Adrenal gland (tissue), 12 donors: ENCODE results near the gene RASGRF2. TPM values are rescaled to one million over a fixed set of nuclear protein-coding genes. Genes with fewer than 3 reads are reported as not detected.

Experiments used
- DNase-seq, 7 donors: peaks; one replicate each; pipeline ENCODE4 v3.0.0-alpha.2; 2019 to 2020
- H3K27ac ChIP-seq, 5 donors: fragments of 200-600 bp; sonication (generic) in 4 of 5; 1 replicate in 3 of 5; 2 replicates in 2 of 5; pipeline versions ENCODE4 v1.5.1 to v1.8.0; 2016 to 2020; ENCODE audit warnings: mild to moderate bottlenecking in 1 of 5
- H3K27me3 ChIP-seq: fragments of 200-600 bp; 2 replicates; pipeline ENCODE4 v1.8.0; 2021
- H3K36me3 ChIP-seq, 2 donors: fragments of 200-600 bp; replicated peaks in 1 of 2; 1 replicate in 1 of 2; 2 replicates in 1 of 2; pipeline versions ENCODE4 v1.5.1 to v1.8.0; 2018 to 2022
- H3K4me1 ChIP-seq, 2 donors: fragments of 200-600 bp; replicated peaks in 1 of 2; 1 replicate in 1 of 2; 2 replicates in 1 of 2; pipeline versions ENCODE4 v1.5.1 to v1.8.0; 2018 to 2021
- H3K4me3 ChIP-seq, 4 donors: fragments of 200-600 bp; sonication (generic) in 3 of 4; one replicate each; pipeline ENCODE4 v1.5.1; 2016 to 2018
- H3K9me3 ChIP-seq, 3 donors: fragments of 200-600 bp; sonication (generic) in 1 of 3; replicated peaks in 1 of 3; 1 replicate in 2 of 3; 2 replicates in 1 of 3; pipeline versions ENCODE4 v1.5.1 to v1.8.0; 2016 to 2021
- CTCF ChIP-seq, 6 experiments: fragments of 450-650 bp in 4 of 6; fragments of 200-600 bp in 2 of 6; sonication (generic) in 1 of 6; IDR thresholded peaks; 1 replicate in 5 of 6; 2 replicates in 1 of 6; pipeline versions ENCODE4 v1.5.1 to v1.8.0; 2016 to 2021; ENCODE audit warnings: antibody characterized with exemption in 6 of 6, mild to moderate bottlenecking in 2 of 6, moderate library complexity in 1 of 6
- POLR2A ChIP-seq, 2 donors: fragments of 450-650 bp; IDR thresholded peaks; one replicate each; pipeline ENCODE4 v1.6.1; 2017; ENCODE audit warnings: antibody characterized with exemption in 2 of 2, mild to moderate bottlenecking in 2 of 2, moderate library complexity in 1 of 2
- WGBS, 4 donors: extraction: QIAGEN DNeasy Blood & Tissue Kit in 2 of 4; methylation state at CpG; one replicate each; pipeline versions ENCODE4 v1.1.5 to v1.1.7; 2013 to 2017; 5-methylcytosine and 5-hydroxymethylcytosine counted together
- intact Hi-C, 2 donors: fragments of 100-400 bp; cut with DNase I; formaldehyde crosslinking; loops; one replicate each; pipeline versions ENCODE4 v1.14.1 to v1.15.0; 2022 to 2023
- polyA plus RNA-seq, 3 donors: library from polyadenylated mRNA; stranded (reverse); fragments of 200-250 nt in 2 of 3; fragments of 350-450 nt in 1 of 3; fragmentation: Illumina TruSeq in 1 of 3; extraction: RNeasy Lipid Tissue Mini Kit (QIAGEN cat#74804) in 1 of 3; gene quantifications; one replicate each; pipeline ENCODE4 v1.2.3, GENCODE V29; 2013 to 2014
- total RNA-seq, 9 donors: library from RNA; depleted of rRNA in 4 of 9; stranded (reverse); fragments of >200 nt in 4 of 9; fragments of 120-200 nt in 1 of 9; fragmentation: NEBNext Ultra II Directional in 1 of 9; extraction: Animal tissue kit (Norgen Biotek cat#: 25700) in 1 of 9; gene quantifications; one replicate each; pipeline versions ENCODE4 v1.1.0 to v1.2.4, GENCODE V29; 2013 to 2023
- donor health status: healthy with polysubstance abuse.
- donor health status: Bipolar disorder and iron deficiency.
- donor health status: DM: yes; HTN: yes; CAD: no.
- donor health status: DM: no; HTN: no; CAD: no.
- donor health status: DM: no; HTN: no; CAD: no.
- donor health status: DM: yes; HTN: yes; CAD: no.

The RASGRF2 gene
- total and polyA plus RNA-seq, 12 donors, result 0.33 to 5.7 (median 2.4) TPM

- Histone ChIP-seq H3K27me3 (peaks cover 3% of the 10 kb centered on the region), H3K36me3 (no peaks in the 10 kb centered on the region), H3K4me1 (peaks cover 6 to 9% of the 10 kb centered on the region in 2 donors), H3K9me3 (no peaks in the 10 kb centered on the region), H3K4me3 (no peak overlapping the region), H3K27ac (no peak overlapping the region)
- intact Hi-C loops, result no loop called here
- 24 to 52% (median 28%) methylated on average over 14 to 31 of the region's 31 CpGs for WGBS, 4 donors
- TF ChIP-seq CTCF (IDR thresholded peaks at IDR 0.05), result peak; percentile 77 to 95 (median 86)
- no peak for TF ChIP-seq POLR2A (IDR thresholded peaks at IDR 0.05)
- DNase-seq, result peak; percentile 78 to 94 (median 86)
Observed at GRCh38 chr5:81194633-81195334, 234.6 kb downstream of the RASGRF2 start.

- intact Hi-C loops, result no loop called here
- TF ChIP-seq CTCF (IDR thresholded peaks at IDR 0.05), result peak in 1 of 6 experiments; percentile 4
- TF ChIP-seq POLR2A (IDR thresholded peaks at IDR 0.05), result no peak
- DNase-seq, result peak in 3 of 7 donors; percentile 5 to 24 (median 17)
- no peak overlapping the region for H3K4me3 ChIP-seq
- peaks cover 3% of the 10 kb centered on the region for H3K27me3 ChIP-seq
- H3K9me3 ChIP-seq, result no peaks in the 10 kb centered on the region
- no peaks in the 10 kb centered on the region for H3K36me3 ChIP-seq
- peaks cover 6 to 9% of the 10 kb centered on the region in 2 donors for H3K4me1 ChIP-seq
- WGBS, 4 donors, result 44 to 52% (median 52%) methylated on average over 5 of the region's 5 CpGs
- H3K27ac ChIP-seq, result no peak overlapping the region
Observed at GRCh38 chr5:81195335-81195929, 235.3 kb downstream of the RASGRF2 start.

- Histone ChIP-seq H3K4me3 (no peak overlapping the region), H3K36me3 (no peaks in the 10 kb centered on the region), H3K27me3 (peaks cover 2% of the 10 kb centered on the region), H3K27ac (no peak overlapping the region), H3K9me3 (no peaks in the 10 kb centered on the region), H3K4me1 (no peaks in the 10 kb centered on the region)
- TF ChIP-seq POLR2A (IDR thresholded peaks at IDR 0.05) (no peak), CTCF (IDR thresholded peaks at IDR 0.05) (no peak)
- peak in 1 of 7 donors; percentile 4 for DNase-seq
- intact Hi-C loops, result no loop called here
- 63 to 66% (median 65%) methylated on average over 2 of the region's 2 CpGs for WGBS, 4 donors
Observed at GRCh38 chr5:81202655-81203054, 242.5 kb downstream of the RASGRF2 start.

- Histone ChIP-seq H3K4me1 (no peaks in the 10 kb centered on the region), H3K9me3 (no peaks in the 10 kb centered on the region), H3K36me3 (no peaks in the 10 kb centered on the region), H3K27ac (no peak overlapping the region), H3K27me3 (no peaks in the 10 kb centered on the region), H3K4me3 (no peak overlapping the region)
- no peak for DNase-seq
- intact Hi-C loops, result no loop called here
- 89 to 93% (median 90%) methylated on average over 3 of the region's 3 CpGs for WGBS, 4 donors
- TF ChIP-seq POLR2A (IDR thresholded peaks at IDR 0.05), result no peak
Observed at GRCh38 chr5:81203729-81204128, 243.6 kb downstream of the RASGRF2 start.
